ENCODE measurements around the gene HAUS8. TPM values are rescaled to one million over a fixed set of nuclear protein-coding genes. Genes with fewer than 3 reads are reported as not detected.
A peak's percentile ranks its signal among the peaks of the same experiment; 100 is the strongest.

HAUS8 gene
- total and polyA plus RNA-seq, 7 experiments from 2014 or later: 9.4 to 31.5 (median 19.0) TPM

- H3K4me3 Mint-ChIP-seq: no peak overlapping the region
- intact Hi-C loops (cut with micrococcal nuclease): no loop called here
- peaks cover 1 to 20% (median 13%) of the 10 kb centered on the region in 7 donors for H3K4me1 Mint-ChIP-seq
- H3K27me3 Mint-ChIP-seq: peaks cover 0 to 4% (median 0%) of the 10 kb centered on the region in 5 donors
- DNase-seq (no peak), ATAC-seq (no peak)
- ChIA-PET CTCF (no interaction called here), POLR2A (no interaction called here)
- peak overlapping the region in 2 of 9 donors; percentile 18 to 55 for H3K27ac Mint-ChIP-seq
- no peaks in the 10 kb centered on the region for H3K36me3 Mint-ChIP-seq
- Histone ChIP-seq H3K27me3 (ENCODE audit: control insufficient read depth in 2 of 2, insufficient read depth in 2 of 2, low read length in 2 of 2) (no peaks in the 10 kb centered on the region), H3K27ac (ENCODE audit: low read depth, low read length) (no peak overlapping the region), H3K4me3 (ENCODE audit: low read length) (no peak overlapping the region), H3K36me3 (ENCODE audit: control insufficient read depth in 2 of 3, insufficient read depth in 3 of 3, low read length in 3 of 3) (no peaks in the 10 kb centered on the region), H3K9me3 (ENCODE audit: control insufficient read depth in 2 of 3, low read length in 3 of 3) (no peaks in the 10 kb centered on the region), H3K4me1 (ENCODE audit: control insufficient read depth in 2 of 2, insufficient read depth in 2 of 2, low read length in 2 of 2) (peaks cover 10 to 11% of the 10 kb centered on the region in 2 donors)
- no peaks in the 10 kb centered on the region for H3K9me3 Mint-ChIP-seq
These were observed 68.7 kb downstream of the HAUS8 start for GRCh38 chr19:17006579-17006978.

GRCh38 chr19:17005000-17005399 is 70.3 kb downstream of the HAUS8 start:
- H3K36me3 Mint-ChIP-seq: peaks cover 0 to 2% (median 0%) of the 10 kb centered on the region in 5 donors
- CTCF ChIA-PET: no interaction called here
- peaks cover 0 to 4% (median 0%) of the 10 kb centered on the region in 5 donors for H3K27me3 Mint-ChIP-seq
- Histone ChIP-seq H3K4me3 (ENCODE audit: low read length) (no peak overlapping the region), H3K9me3 (ENCODE audit: control insufficient read depth in 2 of 3, low read length in 3 of 3) (no peaks in the 10 kb centered on the region), H3K36me3 (ENCODE audit: control insufficient read depth in 2 of 3, insufficient read depth in 3 of 3, low read length in 3 of 3) (no peaks in the 10 kb centered on the region), H3K27me3 (ENCODE audit: control insufficient read depth in 2 of 2, insufficient read depth in 2 of 2, low read length in 2 of 2) (no peaks in the 10 kb centered on the region), H3K4me1 (ENCODE audit: control insufficient read depth in 2 of 2, insufficient read depth in 2 of 2, low read length in 2 of 2) (peaks cover 21% of the 10 kb centered on the region in 2 donors), H3K27ac (ENCODE audit: low read depth, low read length) (no peak overlapping the region)
- POLR2A ChIA-PET: no interaction called here
- ATAC-seq (no peak), DNase-seq (no peak)
- H3K4me1 Mint-ChIP-seq: peaks cover 8 to 36% (median 23%) of the 10 kb centered on the region in 7 donors
- no peak overlapping the region for H3K4me3 Mint-ChIP-seq
- H3K27ac Mint-ChIP-seq: peak overlapping the region in 3 of 9 donors; percentile 7 to 58 (median 48)
- intact Hi-C loops (cut with micrococcal nuclease): loop anchor here in 1 of 2 donors (5.0 kb wide), 1 partner anchor 508 kb away; the partner anchor contains the start of genes C19orf44 and CALR3
- peaks cover 0 to 1% (median 0%) of the 10 kb centered on the region in 11 donors for H3K9me3 Mint-ChIP-seq

- intact Hi-C loops (cut with micrococcal nuclease): loop anchor here in 1 of 2 donors (5.0 kb wide), 1 partner anchor 507 kb away; the partner anchor contains the start of genes C19orf44 and CALR3
- Mint-ChIP-seq H3K9me3 (peaks cover 0 to 1% (median 0%) of the 10 kb centered on the region in 11 donors), H3K4me1 (peaks cover 8 to 37% (median 23%) of the 10 kb centered on the region in 7 donors), H3K27ac (peak overlapping the region in 2 of 9 donors; percentile 21 to 48), H3K4me3 (no peak overlapping the region), H3K36me3 (peaks cover 0 to 2% (median 0%) of the 10 kb centered on the region in 5 donors), H3K27me3 (peaks cover 0 to 4% (median 0%) of the 10 kb centered on the region in 5 donors)
- Histone ChIP-seq H3K9me3 (ENCODE audit: control insufficient read depth in 2 of 3, low read length in 3 of 3) (no peaks in the 10 kb centered on the region), H3K36me3 (ENCODE audit: control insufficient read depth in 2 of 3, insufficient read depth in 3 of 3, low read length in 3 of 3) (no peaks in the 10 kb centered on the region), H3K27me3 (ENCODE audit: control insufficient read depth in 2 of 2, insufficient read depth in 2 of 2, low read length in 2 of 2) (no peaks in the 10 kb centered on the region), H3K4me3 (ENCODE audit: low read length) (no peak overlapping the region), H3K27ac (ENCODE audit: low read depth, low read length) (no peak overlapping the region), H3K4me1 (ENCODE audit: control insufficient read depth in 2 of 2, insufficient read depth in 2 of 2, low read length in 2 of 2) (peaks cover 21% of the 10 kb centered on the region in 2 donors)
- ATAC-seq (no peak), DNase-seq (no peak)
- POLR2A ChIA-PET: no interaction called here
- CTCF ChIA-PET: no interaction called here
These were observed 70.9 kb downstream of the HAUS8 start for GRCh38 chr19:17004386-17004785.

GRCh38 chr19:17002455-17002854 is 72.8 kb downstream of the HAUS8 start:
- ChIA-PET POLR2A (no interaction called here), CTCF (no interaction called here)
- intact Hi-C loops (cut with micrococcal nuclease): loop anchor here (2.0 to 5.0 kb wide), 2 partner anchors 106 to 505 kb away; partner anchors contain the start of genes C19orf44 (in 1 of the 2) and CALR3 (in 1 of the 2)
- DNase-seq: no peak
- Mint-ChIP-seq H3K4me1 (peaks cover 8 to 37% (median 22%) of the 10 kb centered on the region in 7 donors), H3K27me3 (peaks cover 0 to 4% (median 0%) of the 10 kb centered on the region in 5 donors), H3K27ac (peak overlapping the region in 5 of 9 donors; percentile 25 to 95 (median 94)), H3K4me3 (peak overlapping the region in 3 of 10 donors; percentile 74 to 78 (median 77)), H3K36me3 (peaks cover 0 to 7% (median 4%) of the 10 kb centered on the region in 5 donors), H3K9me3 (peaks cover 0 to 14% (median 3%) of the 10 kb centered on the region in 11 donors)
- Histone ChIP-seq H3K36me3 (ENCODE audit: control insufficient read depth in 2 of 3, insufficient read depth in 3 of 3, low read length in 3 of 3) (no peaks in the 10 kb centered on the region), H3K9me3 (ENCODE audit: control insufficient read depth in 2 of 3, low read length in 3 of 3) (peaks cover 0 to 5% (median 0%) of the 10 kb centered on the region in 3 experiments), H3K27me3 (ENCODE audit: control insufficient read depth in 2 of 2, insufficient read depth in 2 of 2, low read length in 2 of 2) (no peaks in the 10 kb centered on the region), H3K4me1 (ENCODE audit: control insufficient read depth in 2 of 2, insufficient read depth in 2 of 2, low read length in 2 of 2) (peaks cover 21% of the 10 kb centered on the region in 2 donors), H3K4me3 (ENCODE audit: low read length) (no peak overlapping the region), H3K27ac (ENCODE audit: low read depth, low read length) (peak overlapping the region; percentile 49)
- no peak for ATAC-seq

- H3K9me3 Mint-ChIP-seq: peaks cover 0 to 14% (median 3%) of the 10 kb centered on the region in 11 donors
- DNase-seq (peak; percentile 53 to 96 (median 91)), ATAC-seq (peak; percentile 99)
- Histone ChIP-seq H3K4me1 (ENCODE audit: control insufficient read depth in 2 of 2, insufficient read depth in 2 of 2, low read length in 2 of 2) (peaks cover 21% of the 10 kb centered on the region in 2 donors), H3K4me3 (ENCODE audit: low read length) (peak overlapping the region; percentile 43), H3K27ac (ENCODE audit: low read depth, low read length) (peak overlapping the region; percentile 64), H3K9me3 (ENCODE audit: control insufficient read depth in 2 of 3, low read length in 3 of 3) (peaks cover 0 to 5% (median 0%) of the 10 kb centered on the region in 3 experiments), H3K36me3 (ENCODE audit: control insufficient read depth in 2 of 3, insufficient read depth in 3 of 3, low read length in 3 of 3) (no peaks in the 10 kb centered on the region), H3K27me3 (ENCODE audit: control insufficient read depth in 2 of 2, insufficient read depth in 2 of 2, low read length in 2 of 2) (no peaks in the 10 kb centered on the region)
- H3K36me3 Mint-ChIP-seq: peaks cover 0 to 7% (median 4%) of the 10 kb centered on the region in 5 donors
- peak overlapping the region; percentile 73 to 95 (median 92) for H3K27ac Mint-ChIP-seq
- intact Hi-C loops (cut with micrococcal nuclease): loop anchor here (1.0 to 5.0 kb wide), 6 partner anchors 25 to 504 kb away; partner anchors contain the start of genes BABAM1 (in 1 of the 2), C19orf44 (in 1 of the 2), CALR3 (in 1 of the 2) and CPAMD8 (in 1 of the 2)
- POLR2A ChIA-PET: no interaction called here
- peaks cover 8 to 35% (median 22%) of the 10 kb centered on the region in 7 donors for H3K4me1 Mint-ChIP-seq
- peaks cover 0 to 3% (median 0%) of the 10 kb centered on the region in 5 donors for H3K27me3 Mint-ChIP-seq
- CTCF ChIA-PET: no interaction called here
- H3K4me3 Mint-ChIP-seq: peak overlapping the region; percentile 66 to 81 (median 76)
These were observed 73.6 kb downstream of the HAUS8 start for GRCh38 chr19:17001603-17002183.
